Uterus (tissue), 2 donors: ENCODE results near the gene SUSD3.

Source experiments
- POLR2A ChIP-seq, 2 donors: fragments of 450-650 bp; IDR thresholded peaks; one replicate each; pipeline ENCODE4 v1.6.1; 2016; ENCODE audit warnings: antibody characterized with exemption in 2 of 2, mild to moderate bottlenecking in 1 of 2, moderate library complexity in 1 of 2
- TF ChIP-seq, protein P1 (sequence below), 4 experiments: fragments of 200-600 bp in 2 of 4; fragments of 450-650 bp in 2 of 4; sonication (generic) in 2 of 4; IDR thresholded peaks; one replicate each; pipeline ENCODE4 v1.5.1; 2016 to 2019; ENCODE audit warnings: antibody characterized with exemption in 4 of 4, mild to moderate bottlenecking in 2 of 4, moderate library complexity in 1 of 4

DNA sequence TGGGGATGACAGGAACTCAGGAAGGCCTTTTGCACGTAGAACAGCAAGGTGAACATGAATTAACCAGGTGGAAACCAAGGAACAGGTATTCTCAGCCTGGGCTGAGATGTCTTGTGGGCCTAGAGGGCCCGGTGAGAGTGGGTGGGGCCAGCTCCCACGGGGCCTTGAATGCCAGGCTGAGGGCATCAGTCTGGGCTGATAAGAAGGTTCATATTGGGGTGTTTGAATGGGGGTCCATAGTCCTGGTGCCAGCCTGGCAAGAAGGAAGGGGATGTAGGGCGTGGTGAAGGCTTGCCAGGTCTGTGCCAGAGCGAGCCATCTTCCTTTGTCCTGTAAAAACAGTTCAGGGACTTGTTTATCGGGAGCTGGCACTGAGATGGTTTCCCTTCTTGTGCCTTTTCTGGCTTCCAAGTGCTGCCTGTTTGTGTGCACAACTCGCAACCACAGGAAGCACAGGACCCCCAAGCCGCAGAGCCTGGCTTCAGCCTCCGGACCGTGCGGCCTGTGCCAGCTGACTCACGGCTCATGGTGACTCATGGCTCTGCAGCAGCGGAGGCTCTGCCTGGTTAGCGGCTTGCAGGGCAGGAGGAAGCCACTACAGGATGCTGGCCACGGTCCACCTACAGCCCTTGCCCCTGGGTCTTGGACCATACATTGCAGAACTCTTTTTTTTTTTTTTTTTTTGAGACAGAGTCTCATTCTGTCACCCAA lies 39.9 kb downstream of the SUSD3 start:
- TF ChIP-seq, protein P1, sequence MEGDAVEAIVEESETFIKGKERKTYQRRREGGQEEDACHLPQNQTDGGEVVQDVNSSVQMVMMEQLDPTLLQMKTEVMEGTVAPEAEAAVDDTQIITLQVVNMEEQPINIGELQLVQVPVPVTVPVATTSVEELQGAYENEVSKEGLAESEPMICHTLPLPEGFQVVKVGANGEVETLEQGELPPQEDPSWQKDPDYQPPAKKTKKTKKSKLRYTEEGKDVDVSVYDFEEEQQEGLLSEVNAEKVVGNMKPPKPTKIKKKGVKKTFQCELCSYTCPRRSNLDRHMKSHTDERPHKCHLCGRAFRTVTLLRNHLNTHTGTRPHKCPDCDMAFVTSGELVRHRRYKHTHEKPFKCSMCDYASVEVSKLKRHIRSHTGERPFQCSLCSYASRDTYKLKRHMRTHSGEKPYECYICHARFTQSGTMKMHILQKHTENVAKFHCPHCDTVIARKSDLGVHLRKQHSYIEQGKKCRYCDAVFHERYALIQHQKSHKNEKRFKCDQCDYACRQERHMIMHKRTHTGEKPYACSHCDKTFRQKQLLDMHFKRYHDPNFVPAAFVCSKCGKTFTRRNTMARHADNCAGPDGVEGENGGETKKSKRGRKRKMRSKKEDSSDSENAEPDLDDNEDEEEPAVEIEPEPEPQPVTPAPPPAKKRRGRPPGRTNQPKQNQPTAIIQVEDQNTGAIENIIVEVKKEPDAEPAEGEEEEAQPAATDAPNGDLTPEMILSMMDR (IDR thresholded peaks at IDR 0.05): no peak
- peak in 1 of 2 donors; percentile 17 for TF ChIP-seq POLR2A (IDR thresholded peaks at IDR 0.05)
